Adipocyte (in vitro differentiated cells): ENCODE data around the gene SLC39A7.

Experiments
- DNase-seq: peaks from one replicate; pipeline ENCODE4 v3.0.0-alpha.2; 2015; ENCODE audit warnings: low read depth
- H3K27me3 ChIP-seq: replicated peaks from 2 replicates; pipeline ENCODE4 v1.7.0; 2013; ENCODE audit warnings: mild to moderate bottlenecking, low read length, moderate library complexity; ENCODE audit not compliant: control insufficient read depth, insufficient read depth
- H3K36me3 ChIP-seq: 2 replicates; pipeline ENCODE4 v1.7.0; 2013; ENCODE audit warnings: low read length, mild to moderate bottlenecking, moderate library complexity; ENCODE audit not compliant: control insufficient read depth, insufficient read depth, severe bottlenecking
- H3K4me1 ChIP-seq: 2 replicates; pipeline ENCODE4 v1.7.0; 2013; ENCODE audit warnings: mild to moderate bottlenecking, low read length, moderate library complexity; ENCODE audit not compliant: control insufficient read depth, insufficient read depth
- H3K4me3 ChIP-seq: 2 replicates; pipeline ENCODE4 v1.7.0; 2013; ENCODE audit warnings: mild to moderate bottlenecking, low read length, moderate library complexity
- H3K9ac ChIP-seq: 2 replicates; pipeline ENCODE4 v1.7.0; 2013; ENCODE audit warnings: mild to moderate bottlenecking, low read length, moderate library complexity
- H3K9me3 ChIP-seq: 2 replicates; pipeline ENCODE4 v1.7.0; 2013; ENCODE audit warnings: mild to moderate bottlenecking, low read length, moderate library complexity; ENCODE audit not compliant: control insufficient read depth

SLC39A7 gene

DNA sequence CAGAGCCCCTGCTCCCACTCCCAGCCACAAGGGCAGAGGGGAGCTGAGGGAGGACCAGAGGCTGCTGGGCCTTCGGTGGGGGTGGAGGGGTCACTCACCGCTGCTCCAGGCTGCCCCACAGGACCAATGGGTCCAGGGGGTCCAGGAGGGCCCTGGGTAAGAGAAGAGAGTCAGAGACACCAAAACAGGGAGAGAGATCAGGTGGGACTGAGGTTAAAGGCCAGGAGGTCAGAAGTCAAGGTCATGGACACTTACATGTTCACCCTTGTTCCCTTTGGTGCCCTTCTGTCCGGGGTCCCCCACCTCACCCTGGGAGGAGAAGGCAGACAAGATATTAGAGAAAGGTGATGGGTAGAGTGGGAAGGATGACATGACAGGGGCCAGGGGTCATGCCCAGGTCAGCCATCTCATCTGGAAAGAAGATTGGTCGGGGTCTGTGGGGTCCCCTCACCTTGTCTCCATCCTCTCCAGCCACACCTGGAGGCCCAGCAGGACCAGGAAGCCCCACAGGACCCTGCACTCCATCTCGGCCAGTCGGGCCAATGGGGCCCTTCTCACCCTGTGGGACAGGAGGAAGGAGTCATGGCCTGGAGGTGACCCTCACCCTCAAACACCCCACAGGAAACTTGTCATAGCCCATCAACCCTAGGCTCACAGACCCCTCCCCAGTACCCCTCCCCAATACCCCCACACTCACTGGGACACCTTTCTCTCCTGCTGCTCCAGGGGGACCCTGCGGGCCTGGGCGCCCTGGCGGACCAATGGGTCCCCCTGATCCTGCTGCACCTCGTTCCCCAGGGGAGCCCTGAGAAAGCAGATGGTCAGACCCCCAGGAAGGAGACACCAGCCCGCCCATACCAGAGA is 29.4 kb upstream of the SLC39A7 start:
- no peak for DNase-seq
- Histone ChIP-seq H3K4me1 (no peaks in the 10 kb centered on the region), H3K9me3 (no peaks in the 10 kb centered on the region), H3K36me3 (no peaks in the 10 kb centered on the region), H3K4me3 (no peak overlapping the region), H3K27me3 (peaks cover 8% of the 10 kb centered on the region), H3K9ac (no peak overlapping the region)

DNA sequence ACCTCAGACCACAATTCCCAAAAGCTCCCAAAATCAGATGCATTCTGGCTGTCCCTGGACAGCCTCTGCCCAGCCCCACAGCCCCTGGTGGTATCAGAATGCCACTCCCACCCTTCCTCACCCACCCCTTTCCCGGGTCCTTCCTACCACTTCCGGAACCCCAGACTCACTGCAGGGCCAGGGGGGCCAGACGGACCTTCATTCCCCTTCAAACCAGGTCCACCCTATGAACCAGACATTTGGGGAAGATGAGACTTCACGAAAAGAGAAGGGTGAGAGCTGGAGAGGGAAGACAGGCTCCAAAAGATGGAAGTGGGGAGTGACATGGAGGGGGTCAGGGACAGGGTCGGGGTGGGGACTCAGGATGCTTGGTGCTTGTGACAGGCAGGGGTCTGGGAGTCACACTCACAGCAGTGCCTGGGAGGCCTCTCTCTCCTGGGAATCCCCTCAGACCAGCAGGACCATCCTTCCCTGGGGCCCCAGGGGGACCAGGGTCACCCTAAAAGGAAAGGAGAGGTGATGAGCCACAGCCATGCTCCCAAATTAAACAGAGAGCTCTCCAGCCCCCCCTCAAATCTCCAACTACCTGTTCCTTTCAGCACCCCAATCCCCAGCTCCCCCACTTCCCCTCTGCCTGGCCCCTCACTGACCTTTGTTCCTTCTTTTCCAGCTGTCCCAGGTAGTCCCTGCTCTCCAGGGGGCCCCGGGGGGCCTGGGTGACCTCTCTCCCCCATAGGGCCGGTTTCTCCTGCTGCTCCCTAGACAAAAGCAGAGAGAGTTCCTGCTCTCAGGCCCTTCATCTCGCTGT is 28.6 kb upstream of the SLC39A7 start:
- H3K9ac ChIP-seq: no peak overlapping the region

DNA sequence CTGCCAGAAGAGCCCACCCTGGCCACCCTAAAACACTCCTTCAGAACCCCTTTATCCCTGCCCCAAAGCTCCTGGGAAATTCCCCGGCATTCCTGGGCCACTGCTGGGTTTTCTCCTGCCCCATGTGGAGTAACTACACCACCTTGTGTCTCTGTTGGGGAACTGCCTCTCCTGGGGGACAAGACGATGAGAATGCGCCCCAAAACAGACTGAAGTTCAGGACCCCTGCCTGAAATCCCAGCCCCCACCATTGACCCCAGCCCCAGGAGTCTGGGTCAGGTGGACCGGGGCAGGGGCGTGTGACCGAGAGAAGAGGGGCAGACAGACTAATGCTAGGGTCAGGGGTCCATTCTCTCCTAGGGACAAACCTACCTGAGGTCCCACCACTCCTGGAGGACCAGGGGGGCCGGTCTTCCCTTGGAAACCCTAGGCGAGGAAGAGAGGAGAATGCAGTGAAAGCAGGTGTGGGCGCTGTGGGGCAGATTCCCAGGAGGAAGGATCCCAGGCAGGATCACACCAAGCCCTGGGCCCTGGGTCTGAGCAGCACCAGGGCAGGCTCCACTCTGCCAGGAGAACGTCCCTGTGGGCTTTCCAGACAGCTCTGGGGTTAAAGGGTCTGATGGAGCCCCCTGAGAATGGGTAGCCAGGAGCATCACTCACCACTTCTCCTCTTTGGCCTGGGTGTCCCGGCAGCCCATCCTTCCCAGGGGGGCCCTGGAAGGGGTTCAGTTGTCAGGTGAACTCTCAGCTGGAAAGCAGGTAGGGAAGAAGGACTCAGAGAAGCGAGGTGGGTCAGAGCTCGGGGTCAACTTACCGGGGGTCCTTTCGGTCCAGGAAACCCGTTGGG is 27.8 kb upstream of the SLC39A7 start:
- Histone ChIP-seq H3K27me3 (peaks cover 21% of the 10 kb centered on the region), H3K4me3 (no peak overlapping the region), H3K4me1 (no peaks in the 10 kb centered on the region), H3K9me3 (no peaks in the 10 kb centered on the region), H3K36me3 (no peaks in the 10 kb centered on the region), H3K9ac (no peak overlapping the region)
- peak; percentile 50 for DNase-seq

More for the DNA sequence above, 28.6 kb upstream of the SLC39A7 start:
- Histone ChIP-seq H3K36me3 (no peaks in the 10 kb centered on the region), H3K4me1 (no peaks in the 10 kb centered on the region), H3K27me3 (peaks cover 13% of the 10 kb centered on the region), H3K9me3 (no peaks in the 10 kb centered on the region), H3K4me3 (no peak overlapping the region)
- no peak for DNase-seq

DNA sequence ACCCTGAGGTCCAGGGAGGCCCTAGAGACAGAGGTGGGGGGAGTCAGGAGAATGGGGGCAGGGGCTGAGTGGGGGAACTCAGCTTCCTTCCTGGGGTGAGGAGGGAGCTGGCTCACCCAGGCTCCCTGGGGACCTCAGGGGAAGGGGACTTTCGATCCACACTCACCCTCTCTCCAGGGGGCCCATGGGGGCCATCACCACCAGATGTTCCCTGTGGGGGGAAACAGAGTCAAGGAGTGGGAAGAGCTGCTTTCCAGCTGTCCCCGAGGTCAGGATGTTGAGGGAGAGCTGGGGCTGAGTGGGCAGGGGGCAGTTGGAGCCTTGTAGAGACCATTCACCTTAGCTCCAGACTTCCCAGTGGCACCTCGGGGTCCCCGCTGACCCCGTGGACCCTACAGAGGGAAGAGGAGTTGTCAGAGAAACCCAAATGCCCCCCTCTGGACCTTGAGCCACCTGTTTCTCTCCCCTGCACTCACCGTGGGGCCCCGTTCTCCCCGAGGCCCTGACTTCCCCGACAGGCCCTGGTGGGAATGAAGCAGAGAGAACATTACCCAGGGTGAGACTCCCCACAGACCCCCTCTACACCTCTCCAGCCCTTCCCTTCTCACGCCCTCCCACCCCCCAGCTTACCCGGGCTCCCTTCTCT is 27.0 kb upstream of the SLC39A7 start:
- no peak for DNase-seq

DNA sequence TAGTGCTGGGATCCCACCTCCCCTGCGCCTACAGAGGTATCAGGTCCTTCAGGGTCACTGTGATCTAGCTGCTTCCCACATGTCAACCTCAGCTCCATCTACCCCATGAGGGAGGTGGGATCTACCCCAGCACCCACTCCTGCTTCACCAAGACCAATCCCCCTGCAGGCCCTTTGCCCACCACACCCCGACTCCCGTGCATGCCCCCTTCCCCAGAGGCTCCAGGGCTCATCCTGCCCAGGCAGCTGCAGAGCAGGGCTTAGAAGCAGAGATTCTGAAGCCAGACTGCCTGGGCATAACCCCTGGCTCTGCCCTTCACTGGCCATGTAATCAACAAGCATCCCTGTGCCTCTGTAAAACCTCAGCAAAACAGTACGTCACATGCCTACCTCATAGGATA is 25.9 kb upstream of the SLC39A7 start:
- DNase-seq: no peak
- Histone ChIP-seq H3K27me3 (peaks cover 18% of the 10 kb centered on the region), H3K9me3 (no peaks in the 10 kb centered on the region), H3K9ac (no peak overlapping the region), H3K36me3 (no peaks in the 10 kb centered on the region), H3K4me1 (no peaks in the 10 kb centered on the region), H3K4me3 (no peak overlapping the region)

More for the DNA sequence above, 27.0 kb upstream of the SLC39A7 start:
- Histone ChIP-seq H3K4me1 (no peaks in the 10 kb centered on the region), H3K9ac (no peak overlapping the region), H3K36me3 (no peaks in the 10 kb centered on the region), H3K4me3 (no peak overlapping the region), H3K27me3 (peaks cover 21% of the 10 kb centered on the region), H3K9me3 (no peaks in the 10 kb centered on the region)

DNA sequence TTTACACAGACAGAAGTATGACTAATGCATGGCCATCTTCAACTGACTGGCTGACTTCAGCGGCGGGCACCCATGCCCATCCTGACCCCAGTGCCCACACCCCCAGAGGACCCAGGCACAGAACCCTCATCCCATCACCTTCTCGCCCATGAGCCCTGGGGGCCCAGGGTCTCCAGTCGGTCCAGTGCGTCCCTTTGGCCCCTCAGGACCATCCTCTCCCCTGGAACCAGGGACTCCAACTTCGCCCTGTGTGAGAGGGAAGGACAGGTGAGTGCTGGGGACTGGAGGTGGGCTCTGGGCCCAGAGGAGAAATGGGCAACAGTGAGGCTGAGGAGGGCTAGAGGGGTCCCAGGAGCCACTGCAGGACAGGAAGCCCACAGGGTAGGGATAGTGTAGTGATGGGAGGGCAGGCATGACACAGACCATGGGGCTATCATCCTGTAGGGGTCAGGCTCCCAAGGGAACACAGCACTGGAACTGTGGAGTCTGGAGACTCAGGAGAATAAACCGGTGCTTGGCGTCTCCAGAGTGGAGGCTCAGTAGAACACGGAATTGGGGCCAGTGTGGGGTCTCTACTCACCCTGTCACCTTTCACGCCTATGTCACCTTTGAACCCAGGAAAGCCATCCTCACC is 25.1 kb upstream of the SLC39A7 start:
- Histone ChIP-seq H3K4me3 (no peak overlapping the region), H3K9me3 (no peaks in the 10 kb centered on the region), H3K9ac (no peak overlapping the region), H3K4me1 (no peaks in the 10 kb centered on the region), H3K36me3 (no peaks in the 10 kb centered on the region), H3K27me3 (peaks cover 18% of the 10 kb centered on the region)
- no peak for DNase-seq

DNA sequence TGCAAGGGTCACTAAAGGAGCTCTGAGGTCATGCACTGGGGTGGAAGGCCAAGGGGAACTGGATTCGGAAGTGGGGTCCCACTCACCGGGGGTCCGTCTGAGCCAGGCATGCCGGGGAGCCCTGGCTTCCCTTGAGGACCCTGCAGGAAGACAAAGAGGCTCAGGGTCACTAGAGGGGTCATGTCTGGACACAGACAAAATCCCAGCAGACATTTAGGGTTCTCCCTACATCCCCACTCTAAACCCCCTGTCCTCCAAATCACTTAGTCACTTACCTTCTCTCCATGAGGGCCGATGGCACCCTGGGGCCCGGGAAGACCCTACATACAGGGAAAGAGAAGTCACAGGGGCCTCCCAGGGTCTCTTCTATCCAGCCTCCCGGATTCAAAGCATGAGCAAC is 23.8 kb upstream of the SLC39A7 start:
- Histone ChIP-seq H3K9ac (no peak overlapping the region), H3K36me3 (no peaks in the 10 kb centered on the region), H3K27me3 (peaks cover 18% of the 10 kb centered on the region), H3K4me3 (no peak overlapping the region), H3K4me1 (no peaks in the 10 kb centered on the region), H3K9me3 (no peaks in the 10 kb centered on the region)
- DNase-seq: no peak

DNA sequence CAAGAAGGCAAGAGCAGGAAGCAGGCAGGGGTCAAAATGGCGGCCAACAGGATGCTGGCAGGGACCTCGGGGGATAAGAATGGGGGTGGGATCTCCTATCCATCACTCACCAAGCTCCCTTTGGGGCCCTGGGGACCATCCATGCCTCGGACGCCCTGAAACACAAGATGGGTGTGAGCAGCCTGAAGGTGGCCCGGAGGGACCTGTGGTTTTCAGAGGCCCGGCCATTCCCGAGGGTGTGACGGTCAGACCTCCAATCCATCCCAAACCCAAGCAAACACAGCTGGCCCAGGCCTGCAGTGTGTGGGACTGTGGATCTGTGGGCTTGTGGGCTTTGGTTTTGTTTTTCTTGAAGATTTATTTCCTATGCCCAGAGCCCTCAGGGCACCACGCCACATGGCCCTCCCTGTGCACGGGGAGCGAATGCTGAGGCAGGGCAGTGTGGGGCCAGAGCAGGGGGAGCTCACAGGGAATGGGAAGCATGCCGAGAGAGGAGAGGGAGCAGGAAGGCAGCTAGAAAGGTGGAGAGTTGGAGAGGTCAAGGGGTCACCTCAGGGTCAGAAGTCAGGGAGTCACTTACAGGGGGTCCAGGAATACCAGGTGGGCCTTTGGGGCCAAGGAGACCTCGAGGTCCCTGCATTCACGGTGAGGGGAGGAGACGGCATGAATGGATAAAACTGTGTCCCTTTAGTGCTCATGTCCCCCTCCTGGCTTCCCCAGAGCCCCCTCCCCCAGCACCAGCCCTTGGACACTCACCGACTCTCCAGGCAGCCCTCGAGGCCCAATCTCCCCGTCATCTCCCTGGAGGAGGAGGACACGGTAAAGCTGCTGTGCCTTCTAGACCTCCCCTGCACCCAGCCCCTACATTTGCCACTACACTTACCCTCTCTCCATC is 22.9 kb upstream of the SLC39A7 start:
- Histone ChIP-seq H3K9ac (no peak overlapping the region), H3K27me3 (peaks cover 18% of the 10 kb centered on the region), H3K36me3 (no peaks in the 10 kb centered on the region), H3K4me3 (no peak overlapping the region), H3K9me3 (no peaks in the 10 kb centered on the region), H3K4me1 (no peaks in the 10 kb centered on the region)
- peak; percentile 60 for DNase-seq

- Histone ChIP-seq H3K36me3 (no peaks in the 10 kb centered on the region), H3K9me3 (no peaks in the 10 kb centered on the region), H3K4me3 (no peak overlapping the region), H3K9ac (no peak overlapping the region), H3K27me3 (peaks cover 13% of the 10 kb centered on the region), H3K4me1 (no peaks in the 10 kb centered on the region)
- no peak for DNase-seq
Observed at GRCh38 chr6:33178755-33179475, 21.8 kb upstream of the SLC39A7 start.
